HCEC 1CT (cell line): ENCODE data around the gene PRKAG2.
A peak's percentile ranks its signal among the peaks of the same experiment; 100 is the strongest.

ENCODE experiments used
- DNase-seq: peaks from one replicate; pipeline ENCODE4 v3.0.0-alpha.2; 2017

PRKAG2 gene

GRCh38 chr7:151601521-151602305 is 275.2 kb downstream of the PRKAG2 start:
- DNase-seq = no peak

DNA sequence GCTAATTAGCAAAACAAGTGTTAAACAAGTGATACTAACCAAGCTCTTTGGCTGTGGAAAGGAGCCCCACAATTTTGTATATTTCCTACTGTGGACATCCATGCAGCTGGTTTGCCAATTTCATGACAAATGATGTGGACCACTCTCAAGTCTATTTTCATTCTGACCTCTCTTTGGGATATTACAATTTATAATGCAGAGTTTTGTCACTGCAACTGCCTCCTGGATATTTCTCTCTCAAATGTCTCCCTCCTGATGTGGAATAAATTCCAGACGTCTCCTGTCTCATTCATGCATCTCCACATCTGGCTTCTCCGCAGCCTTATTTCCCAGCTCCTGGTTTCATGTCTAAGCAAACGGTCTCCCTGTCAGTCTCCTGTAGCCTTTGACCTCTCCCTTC is 276.6 kb downstream of the PRKAG2 start:
- peak; percentile 11 for DNase-seq

GRCh38 chr7:151599401-151600227 is 277.3 kb downstream of the PRKAG2 start:
- peak; percentile 96 for DNase-seq

DNA sequence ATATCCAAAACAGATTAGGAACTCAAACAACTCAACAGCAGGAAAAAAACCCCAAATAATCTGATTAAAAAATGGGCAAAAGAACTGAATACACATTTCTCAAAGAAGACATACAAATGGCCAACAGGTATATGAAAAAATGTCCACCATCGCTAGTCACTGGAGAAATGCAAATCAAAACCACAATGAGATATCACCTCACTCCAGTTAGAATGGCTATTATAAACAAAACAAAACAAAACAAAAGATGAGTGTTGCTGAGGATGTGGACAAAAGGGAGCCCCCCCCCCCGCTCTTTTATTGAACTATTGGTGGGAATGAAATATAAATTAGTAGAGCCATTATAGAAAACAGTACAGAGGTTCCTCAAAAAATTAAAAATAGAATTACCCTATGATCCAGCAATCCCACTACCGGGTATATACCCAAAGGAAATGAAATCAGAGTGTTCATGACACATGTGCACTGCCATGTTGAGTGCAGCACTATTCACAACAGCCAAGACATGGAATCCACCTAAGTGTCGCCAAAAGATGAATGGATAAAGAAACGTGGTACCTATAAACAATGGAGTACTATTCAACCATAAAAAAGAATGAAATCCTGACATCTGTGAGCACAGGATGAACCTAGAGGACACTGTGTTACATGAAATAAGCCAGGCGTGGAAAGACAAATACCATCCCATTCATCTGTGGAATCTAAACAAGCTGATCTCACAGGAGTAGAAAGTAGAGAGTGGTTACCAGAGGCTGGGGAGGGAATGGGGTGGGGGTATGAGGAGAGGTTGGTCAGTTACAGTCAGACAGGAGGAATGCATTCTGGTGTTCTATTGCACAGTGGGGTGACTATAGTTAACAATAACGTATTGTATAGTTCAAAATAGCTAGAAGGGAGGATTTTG is 279.1 kb downstream of the PRKAG2 start:
- DNase-seq = peak; percentile 91

DNA sequence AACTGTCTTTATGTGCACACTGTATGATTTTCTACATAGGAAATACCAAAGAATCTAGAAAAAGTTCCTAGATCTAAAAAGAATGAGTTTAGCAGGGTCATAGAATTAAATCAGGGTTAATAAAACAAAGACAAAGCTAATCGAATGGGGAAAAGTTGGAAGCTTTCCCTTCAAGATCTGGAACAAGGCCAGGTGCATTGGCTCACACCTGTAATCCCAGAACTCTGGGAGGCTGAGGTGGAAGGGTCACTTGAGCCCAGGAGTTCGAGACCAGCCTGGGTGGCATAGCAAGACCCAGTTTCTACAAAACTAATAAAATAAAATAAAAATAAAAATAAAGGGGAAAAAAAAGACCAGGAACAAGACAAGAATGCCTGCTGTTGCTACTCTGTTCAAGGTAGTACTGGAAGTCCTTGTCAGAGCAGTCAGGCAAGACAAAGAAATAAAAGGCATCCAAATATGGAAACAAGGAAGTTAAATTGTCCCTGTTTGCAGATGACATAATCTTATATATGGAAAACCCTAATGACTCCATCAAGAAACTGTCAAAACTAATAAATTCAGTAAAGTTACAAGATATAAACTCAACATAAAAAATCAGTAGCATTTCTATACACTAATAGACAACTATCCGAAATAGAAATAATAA is 281.1 kb downstream of the PRKAG2 start:
- no peak for DNase-seq

- peak; percentile 98 for DNase-seq
Observed at GRCh38 chr7:151592868-151593486, 283.9 kb downstream of the PRKAG2 start.

GRCh38 chr7:151592330-151592729 is 284.6 kb downstream of the PRKAG2 start:
- DNase-seq = no peak

DNA sequence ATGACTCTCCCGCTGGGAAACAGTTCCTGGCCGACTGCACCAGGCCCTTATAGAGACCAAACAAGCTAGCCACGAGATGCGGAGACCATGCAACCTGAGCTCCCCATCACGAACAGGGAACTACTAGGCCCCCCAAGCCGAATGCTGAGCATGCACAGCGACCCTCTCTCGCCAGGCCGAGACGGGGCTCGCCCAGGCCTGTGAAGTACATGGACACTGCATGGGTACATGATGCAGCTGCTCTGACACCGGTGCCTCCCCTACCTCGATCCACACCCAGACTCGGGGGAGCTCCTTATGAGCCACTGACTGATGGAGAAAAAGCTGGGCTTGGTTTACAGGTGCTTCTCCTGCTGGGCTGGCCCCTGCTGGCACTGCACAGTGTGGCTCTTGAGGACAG is 285.0 kb downstream of the PRKAG2 start:
- DNase-seq = no peak

DNA sequence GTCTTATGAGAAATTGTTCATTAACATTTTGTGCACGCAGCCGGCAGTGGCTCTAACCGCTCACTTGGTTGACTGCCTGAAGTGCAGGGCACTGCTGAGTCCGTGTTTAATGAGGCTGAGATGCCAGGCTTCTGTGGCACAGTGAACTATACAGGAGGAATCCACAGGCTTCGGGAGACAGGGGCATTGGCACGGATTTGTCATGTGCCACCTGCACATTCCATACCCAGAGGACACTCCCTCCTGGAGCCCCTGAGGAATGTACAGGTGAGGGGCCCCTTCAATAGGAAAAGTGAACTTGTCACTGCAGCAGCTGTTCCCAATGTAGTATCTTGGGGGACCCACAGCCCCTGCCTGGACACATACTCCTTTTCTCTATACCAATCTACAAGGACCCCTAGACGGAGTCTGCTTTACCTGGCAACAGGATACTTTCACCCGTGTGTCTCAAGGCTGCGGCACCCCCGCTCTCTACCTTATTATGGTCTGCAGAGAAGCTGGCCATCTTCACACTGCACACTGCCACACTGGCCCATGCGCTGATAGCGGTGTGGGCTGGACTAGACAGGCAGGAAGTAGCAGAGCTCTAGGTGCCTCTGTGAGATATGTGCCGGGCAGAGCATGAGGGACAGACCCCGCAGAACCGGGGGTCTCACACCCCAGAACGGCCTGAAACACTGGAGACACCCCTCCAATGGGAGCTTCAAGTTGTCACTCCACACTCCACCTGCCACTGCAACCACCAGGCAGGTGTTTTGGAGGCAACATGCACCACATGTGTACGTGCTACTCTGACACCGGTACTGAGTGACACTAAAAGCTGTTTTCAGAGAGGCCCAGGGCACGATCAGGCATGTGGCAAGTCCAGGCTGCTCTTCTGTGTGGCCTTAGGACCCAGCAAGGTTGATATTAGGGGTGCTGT is 285.8 kb downstream of the PRKAG2 start:
- DNase-seq = no peak

DNA sequence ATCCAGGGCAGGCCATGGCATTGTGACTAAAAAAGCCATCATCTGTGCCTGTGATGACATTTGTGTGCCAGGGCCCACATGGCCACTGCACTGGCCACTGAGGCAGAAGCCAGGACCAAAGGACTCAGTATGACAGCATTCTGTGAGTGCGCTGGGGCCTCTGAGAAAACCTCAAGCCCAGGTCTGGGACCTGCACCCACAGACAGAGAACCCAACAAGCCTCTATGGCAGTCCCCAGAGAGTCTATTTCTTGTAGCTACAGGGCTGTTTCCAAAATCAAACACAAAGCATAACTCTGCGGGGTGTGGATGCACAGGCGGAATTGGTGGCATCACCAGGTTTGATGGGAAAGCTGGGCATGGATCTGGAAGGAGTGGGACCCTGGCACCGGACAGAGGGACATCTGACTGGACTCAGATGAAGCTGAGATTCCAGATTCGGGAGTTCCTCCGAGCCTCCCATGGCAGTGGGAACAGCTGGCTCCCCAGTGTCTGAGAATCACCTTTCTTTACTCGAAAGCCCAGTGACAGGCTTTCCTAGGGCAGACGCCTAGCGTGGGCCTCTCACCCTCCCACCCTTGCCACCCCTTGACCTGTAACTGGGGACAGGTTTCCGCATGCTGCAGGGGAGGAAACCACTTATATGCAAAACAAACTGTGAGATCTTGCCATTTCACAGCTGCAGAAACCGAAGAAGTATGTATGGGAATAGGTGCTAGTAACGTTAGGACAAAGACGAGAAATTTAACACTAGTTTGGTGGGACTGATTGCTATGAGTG is 286.7 kb downstream of the PRKAG2 start:
- no peak for DNase-seq

DNA sequence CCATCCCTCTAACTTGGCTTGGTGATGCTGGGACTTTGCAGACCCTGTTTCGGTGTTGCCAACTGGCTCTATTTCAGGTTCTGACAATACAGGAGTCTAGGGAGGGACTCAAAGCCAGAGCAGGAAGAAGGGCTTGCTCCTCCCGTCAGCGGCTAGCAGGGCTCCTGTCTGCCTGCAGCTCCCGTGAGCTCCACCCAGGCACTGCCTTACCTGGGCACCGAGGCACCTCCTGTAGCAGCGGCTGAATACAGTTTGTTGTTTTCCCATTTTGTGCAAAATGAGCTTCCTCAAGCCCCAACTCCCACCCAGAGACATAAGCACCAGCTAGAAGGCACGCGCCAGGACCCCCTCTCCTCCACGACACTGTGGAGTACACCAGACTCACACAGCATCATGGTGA is 287.9 kb downstream of the PRKAG2 start:
- DNase-seq = no peak

DNA sequence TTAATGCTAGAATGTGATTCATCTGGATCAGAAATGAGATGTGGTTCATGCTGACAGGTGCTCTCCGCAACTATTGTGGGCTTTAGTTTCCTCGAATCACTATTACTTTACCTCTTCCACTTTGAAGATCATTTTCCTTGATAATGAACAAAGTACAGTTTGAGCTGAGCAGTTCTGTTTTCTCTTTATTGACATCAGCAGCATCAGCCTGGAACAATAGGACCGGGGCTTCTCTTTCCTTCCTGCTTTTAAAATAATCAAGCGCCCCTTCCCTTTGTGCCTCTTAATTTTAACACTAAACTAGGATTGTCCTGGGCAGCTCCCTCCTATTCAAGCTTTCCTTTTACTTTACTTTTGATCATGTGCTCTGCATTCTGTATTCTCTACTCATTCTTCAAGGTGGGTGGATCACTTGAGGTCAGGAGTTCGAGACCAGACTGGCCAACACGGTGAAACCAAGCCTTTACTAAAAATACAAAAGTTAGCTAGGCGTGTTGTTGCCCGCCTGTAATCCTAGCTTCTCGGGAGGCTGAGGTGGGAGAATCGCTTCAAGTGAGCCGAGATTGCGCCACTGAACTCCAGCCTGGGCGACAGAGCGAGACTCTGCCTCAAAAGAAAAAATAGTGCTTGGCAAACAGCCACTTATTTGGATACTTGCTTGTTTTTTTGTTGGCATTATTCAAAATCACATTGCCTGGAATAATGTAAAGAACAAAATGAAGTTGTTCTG is 290.2 kb downstream of the PRKAG2 start:
- no peak for DNase-seq

GRCh38 chr7:151585744-151586393 is 291.0 kb downstream of the PRKAG2 start:
- no peak for DNase-seq

DNA sequence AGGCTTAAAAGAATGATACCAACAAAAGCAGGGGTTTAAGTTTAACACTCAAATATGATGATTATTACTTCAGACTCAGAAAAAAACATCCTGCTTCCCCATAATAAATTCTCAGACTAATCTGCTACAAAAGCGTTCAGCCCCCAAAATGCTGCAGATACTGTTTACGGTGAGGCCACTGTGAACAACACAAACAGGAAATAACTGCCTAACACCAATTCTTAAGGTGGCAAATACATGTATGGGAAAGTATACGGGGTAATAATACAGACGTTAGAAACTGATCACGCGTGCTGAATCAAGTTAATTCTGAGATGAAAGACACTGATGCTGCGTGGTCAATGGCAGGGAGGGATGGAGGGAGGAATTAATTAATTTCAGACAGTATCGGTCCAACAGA is 295.2 kb downstream of the PRKAG2 start:
- no peak for DNase-seq

DNA sequence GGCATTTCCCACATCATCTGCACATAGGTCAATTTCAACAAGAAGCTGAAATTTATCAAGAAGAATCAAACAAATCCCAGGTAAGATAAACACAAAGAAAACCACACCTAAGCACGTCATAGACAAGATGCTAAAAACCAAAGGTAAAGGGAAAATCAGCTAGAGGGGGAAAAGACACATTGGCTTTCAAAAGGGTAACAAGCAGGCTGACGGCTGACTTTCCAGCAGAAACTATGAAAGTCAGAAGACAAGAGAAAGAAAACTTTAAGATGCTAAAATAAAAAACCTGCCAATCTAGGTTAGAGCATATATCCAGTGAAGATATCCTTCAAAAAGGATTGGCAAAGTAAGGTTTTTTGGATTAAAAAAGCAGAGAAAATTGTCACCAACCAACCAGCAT is 297.3 kb downstream of the PRKAG2 start:
- DNase-seq = no peak

- no peak for DNase-seq
Observed at GRCh38 chr7:151575410-151575809, 301.5 kb downstream of the PRKAG2 start.

- DNase-seq = peak; percentile 85
Observed at GRCh38 chr7:151573046-151573445, 303.9 kb downstream of the PRKAG2 start.

DNA sequence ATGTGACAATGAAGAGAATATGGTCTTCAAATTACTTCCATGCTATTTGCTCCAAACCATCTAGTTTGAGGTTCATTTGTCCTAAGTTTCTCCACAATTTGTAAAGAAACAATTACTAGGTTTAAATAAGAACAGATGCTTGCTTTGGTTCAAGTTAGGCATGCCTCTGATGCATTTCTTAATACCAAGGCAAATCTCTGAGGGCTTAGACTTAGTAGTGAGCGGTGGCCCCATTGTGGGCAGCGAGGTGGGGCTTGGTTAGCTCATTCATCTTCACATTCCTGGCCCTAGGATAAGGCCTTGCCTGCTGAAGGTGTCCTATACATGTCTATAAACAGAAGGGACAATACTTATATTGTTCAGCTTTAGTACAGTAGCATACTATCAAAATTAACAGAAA is 304.8 kb downstream of the PRKAG2 start:
- DNase-seq = no peak

- no peak for DNase-seq
Observed at GRCh38 chr7:151571471-151571870, 305.4 kb downstream of the PRKAG2 start.
